HG02884 (cell line): ENCODE measurements around the gene XRN2.

Experiments
- ATAC-seq: cut with Tn5 transposase; IDR thresholded peaks from one replicate; pipeline ENCODE4 v1.9.1; 2021; ENCODE audit warnings: mild to moderate bottlenecking, moderate library complexity; ENCODE audit not compliant: unreplicated experiment

Gene XRN2

GRCh38 chr20:21301940-21302663 lies 1.0 kb upstream of the XRN2 start:
- no peak for ATAC-seq

- peak; percentile 29 for ATAC-seq
Measured at GRCh38 chr20:21302664-21303060, 469 bp upstream of the XRN2 start.

- ATAC-seq = peak; percentile 10
Measured at GRCh38 chr20:21303872-21304586, 898 bp downstream of the XRN2 start.

GRCh38 chr20:21308340-21308739 lies 5.2 kb downstream of the XRN2 start:
- ATAC-seq = no peak

- ATAC-seq = no peak
Measured at GRCh38 chr20:21309678-21310467, 6.7 kb downstream of the XRN2 start.

GRCh38 chr20:21312813-21313474 lies 9.8 kb downstream of the XRN2 start:
- ATAC-seq = no peak

- no peak for ATAC-seq
Measured at GRCh38 chr20:21315138-21315537, 12.0 kb downstream of the XRN2 start.

GRCh38 chr20:21322083-21322710 lies 19.1 kb downstream of the XRN2 start:
- ATAC-seq = no peak

- no peak for ATAC-seq
Measured at GRCh38 chr20:21322921-21323331, 19.8 kb downstream of the XRN2 start.

GRCh38 chr20:21323640-21324039 lies 20.5 kb downstream of the XRN2 start:
- no peak for ATAC-seq

GRCh38 chr20:21324126-21324525 lies 21.0 kb downstream of the XRN2 start:
- ATAC-seq = no peak

GRCh38 chr20:21325296-21325695 lies 22.2 kb downstream of the XRN2 start:
- no peak for ATAC-seq

- ATAC-seq = no peak
Measured at GRCh38 chr20:21326700-21327099, 23.6 kb downstream of the XRN2 start.

GRCh38 chr20:21336455-21337151 lies 33.5 kb downstream of the XRN2 start:
- no peak for ATAC-seq

GRCh38 chr20:21338291-21338690 lies 35.2 kb downstream of the XRN2 start:
- ATAC-seq = no peak

- no peak for ATAC-seq
Measured at GRCh38 chr20:21339499-21339898, 36.4 kb downstream of the XRN2 start.

GRCh38 chr20:21340991-21341697 lies 38.0 kb downstream of the XRN2 start:
- no peak for ATAC-seq

GRCh38 chr20:21342656-21343345 lies 39.7 kb downstream of the XRN2 start:
- no peak for ATAC-seq
